ENCODE results near the gene LARP7.
A peak's percentile ranks its signal among the peaks of the same experiment; 100 is the strongest.
"Not testable (repeated sequence)": the region's sequence is repeated elsewhere in the genome, so short reads cannot be mapped to it uniquely, and the experiment has no call there.

Gene LARP7

DNA sequence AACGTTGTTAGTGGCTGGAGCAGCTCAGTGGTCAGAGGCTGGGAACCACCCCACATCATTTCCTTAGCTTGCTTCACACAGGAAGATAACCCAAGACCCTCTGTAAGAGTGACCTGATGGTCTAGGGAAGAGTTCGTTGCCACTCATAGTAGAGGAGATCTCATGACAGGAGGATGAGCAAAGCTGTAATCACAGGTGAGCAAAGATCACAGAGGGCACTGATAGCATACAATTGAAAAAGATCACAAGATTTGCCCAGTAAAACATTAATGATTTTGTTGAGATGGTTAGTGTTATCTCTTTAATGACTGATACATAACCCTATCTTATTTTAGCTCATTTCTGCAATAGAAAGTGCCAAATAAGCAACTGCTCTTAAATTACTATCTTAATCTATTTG, 44.1 kb downstream of the LARP7 start:
- H3K36me3 ChIP-seq (ENCODE audit: insufficient read depth, insufficient read length, low read length) = no peaks in the 10 kb centered on the region
- no peak overlapping the region for H3K9ac ChIP-seq (ENCODE audit: insufficient read length, low read depth)
- no peaks in the 10 kb centered on the region for H3K27me3 ChIP-seq (ENCODE audit: insufficient read depth, insufficient read length)
- H3K4me1 ChIP-seq (ENCODE audit: insufficient read depth, insufficient read length) = no peaks in the 10 kb centered on the region
- H3K9me3 ChIP-seq (ENCODE audit: insufficient read depth, low read length) = no peaks in the 10 kb centered on the region
- TF ChIP-seq SUZ12 (IDR thresholded peaks at IDR 0.05; ENCODE audit: extremely low read depth, insufficient read depth, insufficient read length) (no peak), YY1 (IDR thresholded peaks at IDR 0.05; ENCODE audit: insufficient read depth, insufficient read length) (no peak), ZNF274 (IDR thresholded peaks at IDR 0.05; ENCODE audit: low read depth, low read length) (no peak)
- H3K4me3 ChIP-seq (ENCODE audit: insufficient read length, low read depth) = no peak overlapping the region
- no peak for DNase-seq (ENCODE audit: low read depth, low spot score)

DNA sequence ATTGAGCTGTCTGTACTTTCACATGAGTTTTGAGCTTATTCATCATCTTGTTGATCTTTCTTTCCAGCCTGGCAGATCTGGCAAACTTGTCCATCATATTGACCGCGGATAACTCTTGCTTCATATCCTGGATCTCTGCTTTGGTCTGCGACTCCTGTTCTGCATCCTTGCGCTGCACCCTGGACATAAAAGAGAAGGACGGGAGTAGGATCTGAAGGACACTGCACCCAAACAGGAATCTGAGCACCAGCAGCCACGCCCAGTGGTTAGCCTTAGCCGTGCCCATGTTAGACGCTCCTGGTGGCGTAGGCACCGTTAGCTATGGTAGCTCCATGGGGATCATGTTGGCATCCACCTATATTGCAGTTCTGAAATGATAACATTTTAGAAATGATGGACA, 56.6 kb downstream of the LARP7 start:
- Histone ChIP-seq H3K4me1 (ENCODE audit: insufficient read depth, insufficient read length) (no peaks in the 10 kb centered on the region), H3K9ac (ENCODE audit: insufficient read length, low read depth) (no peak overlapping the region), H3K36me3 (ENCODE audit: insufficient read depth, insufficient read length, low read length) (peaks cover 8% of the 10 kb centered on the region), H3K9me3 (ENCODE audit: insufficient read depth, low read length) (no peaks in the 10 kb centered on the region), H3K27me3 (ENCODE audit: insufficient read depth, insufficient read length) (no peaks in the 10 kb centered on the region), H3K4me3 (ENCODE audit: insufficient read length, low read depth) (no peak overlapping the region)
- no peak for DNase-seq (ENCODE audit: low read depth, low spot score)
- TF ChIP-seq SUZ12 (IDR thresholded peaks at IDR 0.05; ENCODE audit: extremely low read depth, insufficient read depth, insufficient read length) (no peak), ZNF274 (IDR thresholded peaks at IDR 0.05; ENCODE audit: low read depth, low read length) (no peak), YY1 (IDR thresholded peaks at IDR 0.05; ENCODE audit: insufficient read depth, insufficient read length) (no peak)

DNA sequence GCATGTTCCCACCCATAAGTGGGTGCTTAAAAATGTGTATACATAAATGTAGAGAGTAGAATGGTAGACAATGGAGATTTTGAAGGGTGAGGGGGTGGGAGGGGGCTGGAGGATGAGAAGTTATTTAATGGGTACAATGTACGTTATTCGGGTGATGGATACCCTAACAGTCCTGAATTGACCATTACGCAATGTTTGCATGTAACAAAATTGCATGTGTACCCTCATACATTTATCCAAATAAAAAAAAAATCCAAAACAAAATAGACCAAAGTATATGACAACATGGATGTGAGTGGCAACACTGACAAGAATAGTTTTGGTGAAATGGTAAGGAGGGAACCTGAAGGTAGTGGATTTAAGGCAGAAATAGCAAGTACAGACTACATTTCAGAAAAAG, 63.7 kb downstream of the LARP7 start:
- no peak for TF ChIP-seq ZNF274 (IDR thresholded peaks at IDR 0.05; ENCODE audit: low read depth, low read length)
- TF ChIP-seq YY1 (IDR thresholded peaks at IDR 0.05; ENCODE audit: insufficient read depth, insufficient read length) = no peak
- TF ChIP-seq SUZ12 (IDR thresholded peaks at IDR 0.05; ENCODE audit: extremely low read depth, insufficient read depth, insufficient read length) = no peak
- no peaks in the 10 kb centered on the region for H3K36me3 ChIP-seq (ENCODE audit: insufficient read depth, insufficient read length, low read length)
- no peaks in the 10 kb centered on the region for H3K4me1 ChIP-seq (ENCODE audit: insufficient read depth, insufficient read length)
- DNase-seq (ENCODE audit: low read depth, low spot score) = no peak
- no peaks in the 10 kb centered on the region for H3K9me3 ChIP-seq (ENCODE audit: insufficient read depth, low read length)
- H3K9ac ChIP-seq (ENCODE audit: insufficient read length, low read depth) = no peak overlapping the region
- H3K4me3 ChIP-seq (ENCODE audit: insufficient read length, low read depth) = no peak overlapping the region
- H3K27me3 ChIP-seq (ENCODE audit: insufficient read depth, insufficient read length) = no peaks in the 10 kb centered on the region

DNA sequence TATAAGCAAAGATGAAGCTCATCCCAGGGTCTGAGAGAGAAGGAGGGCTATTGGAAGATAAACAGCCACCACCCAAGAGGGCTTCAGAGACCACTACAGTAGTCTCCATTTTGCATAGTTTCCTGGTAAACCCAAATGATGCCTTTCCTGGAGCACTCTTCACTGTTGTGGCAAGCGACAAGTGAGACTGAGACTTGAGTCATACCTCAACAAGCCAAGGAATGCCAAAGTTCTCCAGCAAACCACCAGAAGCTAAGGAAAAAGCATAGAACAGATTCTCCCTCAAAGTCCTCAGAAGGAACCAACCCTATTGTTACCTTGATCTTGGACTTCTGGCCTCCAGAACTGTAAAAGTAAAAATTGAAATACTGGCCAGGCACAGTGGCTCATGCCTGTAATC, 65.9 kb downstream of the LARP7 start:
- TF ChIP-seq ZNF274 (IDR thresholded peaks at IDR 0.05; ENCODE audit: low read depth, low read length) (no peak), YY1 (IDR thresholded peaks at IDR 0.05; ENCODE audit: insufficient read depth, insufficient read length) (no peak), SUZ12 (IDR thresholded peaks at IDR 0.05; ENCODE audit: extremely low read depth, insufficient read depth, insufficient read length) (no peak)
- Histone ChIP-seq H3K27me3 (ENCODE audit: insufficient read depth, insufficient read length) (no peaks in the 10 kb centered on the region), H3K4me3 (ENCODE audit: insufficient read length, low read depth) (no peak overlapping the region), H3K9me3 (ENCODE audit: insufficient read depth, low read length) (no peaks in the 10 kb centered on the region), H3K4me1 (ENCODE audit: insufficient read depth, insufficient read length) (no peaks in the 10 kb centered on the region), H3K9ac (ENCODE audit: insufficient read length, low read depth) (no peak overlapping the region), H3K36me3 (ENCODE audit: insufficient read depth, insufficient read length, low read length) (no peaks in the 10 kb centered on the region)
- no peak for DNase-seq (ENCODE audit: low read depth, low spot score)

DNA sequence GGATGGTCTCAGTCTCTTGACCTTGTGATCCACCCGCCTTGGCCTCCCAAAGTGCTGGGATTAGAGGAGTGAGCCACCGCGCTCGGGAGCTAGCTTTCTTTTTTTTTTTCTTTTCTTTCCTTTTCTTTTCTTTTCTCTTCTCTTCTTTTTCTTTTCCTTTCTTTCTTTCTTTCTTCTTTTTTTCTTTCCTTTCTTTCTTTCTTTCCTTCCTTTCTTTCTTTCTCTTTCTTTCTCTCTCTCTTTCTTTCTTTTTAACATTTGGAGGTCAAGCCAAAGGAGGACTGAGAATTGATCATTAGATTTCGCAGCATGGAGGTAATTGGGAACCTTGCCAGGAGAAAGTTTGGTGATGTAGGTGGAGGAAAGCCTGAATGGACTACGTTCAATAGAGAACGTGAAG, 67.4 kb downstream of the LARP7 start:
- H3K27me3 ChIP-seq (ENCODE audit: insufficient read depth, insufficient read length) = no peaks in the 10 kb centered on the region
- TF ChIP-seq SUZ12 (IDR thresholded peaks at IDR 0.05; ENCODE audit: extremely low read depth, insufficient read depth, insufficient read length) (no peak), ZNF274 (IDR thresholded peaks at IDR 0.05; ENCODE audit: low read depth, low read length) (no peak), YY1 (IDR thresholded peaks at IDR 0.05; ENCODE audit: insufficient read depth, insufficient read length) (no peak)
- peak overlapping the region; percentile 97 for H3K9ac ChIP-seq (ENCODE audit: insufficient read length, low read depth)
- H3K4me3 ChIP-seq (ENCODE audit: insufficient read length, low read depth) = peak overlapping the region; percentile 72
- H3K9me3 ChIP-seq (ENCODE audit: insufficient read depth, low read length) = no peaks in the 10 kb centered on the region
- no peak for DNase-seq (ENCODE audit: low read depth, low spot score)
- no peaks in the 10 kb centered on the region for H3K36me3 ChIP-seq (ENCODE audit: insufficient read depth, insufficient read length, low read length)
- H3K4me1 ChIP-seq (ENCODE audit: insufficient read depth, insufficient read length) = no peaks in the 10 kb centered on the region

DNA sequence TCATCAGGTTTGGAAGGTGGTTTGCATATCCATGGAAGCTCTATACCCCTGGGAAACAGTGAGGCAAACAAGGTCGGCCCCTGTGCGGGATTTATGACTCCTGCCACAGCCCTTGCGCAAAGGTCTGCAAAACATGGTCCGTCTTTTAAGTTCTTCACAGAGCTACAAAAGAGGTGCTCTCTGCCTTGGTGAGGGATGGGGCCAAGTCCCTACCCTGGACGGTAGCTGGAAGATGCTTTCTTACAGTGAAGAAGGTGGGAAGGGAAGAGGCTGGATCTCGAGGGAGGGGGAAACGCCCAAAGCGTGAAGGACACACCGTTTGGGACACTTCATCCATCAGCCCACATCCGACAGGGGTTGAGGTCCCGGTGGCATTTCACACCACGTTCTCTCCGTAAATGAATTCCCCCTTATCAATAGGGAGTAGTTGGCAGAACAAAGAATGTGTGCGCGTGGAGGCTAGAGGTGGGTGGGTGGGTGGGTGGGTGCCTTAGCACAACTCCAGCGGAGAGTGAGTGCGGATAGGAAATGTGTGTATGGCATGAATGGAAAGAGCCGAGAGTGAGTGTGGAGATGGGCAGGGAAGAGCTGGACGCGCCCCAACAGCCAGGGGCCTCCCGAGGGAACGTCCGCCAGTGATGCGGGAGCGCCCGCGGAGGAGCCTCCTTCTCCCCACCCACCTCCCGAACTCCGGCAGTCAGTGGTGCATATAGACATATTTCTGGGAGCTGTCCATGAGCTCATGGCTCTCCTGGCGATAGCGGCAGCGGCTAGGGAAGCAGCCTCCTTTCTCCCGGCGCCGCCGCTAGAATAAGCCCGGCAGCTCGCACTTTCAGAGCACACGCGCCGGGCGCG, 68.3 kb downstream of the LARP7 start:
- H3K36me3 ChIP-seq (ENCODE audit: insufficient read depth, insufficient read length, low read length) = peaks cover 1% of the 10 kb centered on the region
- TF ChIP-seq YY1 (IDR thresholded peaks at IDR 0.05; ENCODE audit: insufficient read depth, insufficient read length) (no peak), SUZ12 (IDR thresholded peaks at IDR 0.05; ENCODE audit: extremely low read depth, insufficient read depth, insufficient read length) (no peak), ZNF274 (IDR thresholded peaks at IDR 0.05; ENCODE audit: low read depth, low read length) (no peak)
- H3K9me3 ChIP-seq (ENCODE audit: insufficient read depth, low read length) = no peaks in the 10 kb centered on the region
- no peak for DNase-seq (ENCODE audit: low read depth, low spot score)
- no peaks in the 10 kb centered on the region for H3K27me3 ChIP-seq (ENCODE audit: insufficient read depth, insufficient read length)
- H3K9ac ChIP-seq (ENCODE audit: insufficient read length, low read depth) = peak overlapping the region; percentile 97
- no peaks in the 10 kb centered on the region for H3K4me1 ChIP-seq (ENCODE audit: insufficient read depth, insufficient read length)
- H3K4me3 ChIP-seq (ENCODE audit: insufficient read length, low read depth) = peak overlapping the region; percentile 72

DNA sequence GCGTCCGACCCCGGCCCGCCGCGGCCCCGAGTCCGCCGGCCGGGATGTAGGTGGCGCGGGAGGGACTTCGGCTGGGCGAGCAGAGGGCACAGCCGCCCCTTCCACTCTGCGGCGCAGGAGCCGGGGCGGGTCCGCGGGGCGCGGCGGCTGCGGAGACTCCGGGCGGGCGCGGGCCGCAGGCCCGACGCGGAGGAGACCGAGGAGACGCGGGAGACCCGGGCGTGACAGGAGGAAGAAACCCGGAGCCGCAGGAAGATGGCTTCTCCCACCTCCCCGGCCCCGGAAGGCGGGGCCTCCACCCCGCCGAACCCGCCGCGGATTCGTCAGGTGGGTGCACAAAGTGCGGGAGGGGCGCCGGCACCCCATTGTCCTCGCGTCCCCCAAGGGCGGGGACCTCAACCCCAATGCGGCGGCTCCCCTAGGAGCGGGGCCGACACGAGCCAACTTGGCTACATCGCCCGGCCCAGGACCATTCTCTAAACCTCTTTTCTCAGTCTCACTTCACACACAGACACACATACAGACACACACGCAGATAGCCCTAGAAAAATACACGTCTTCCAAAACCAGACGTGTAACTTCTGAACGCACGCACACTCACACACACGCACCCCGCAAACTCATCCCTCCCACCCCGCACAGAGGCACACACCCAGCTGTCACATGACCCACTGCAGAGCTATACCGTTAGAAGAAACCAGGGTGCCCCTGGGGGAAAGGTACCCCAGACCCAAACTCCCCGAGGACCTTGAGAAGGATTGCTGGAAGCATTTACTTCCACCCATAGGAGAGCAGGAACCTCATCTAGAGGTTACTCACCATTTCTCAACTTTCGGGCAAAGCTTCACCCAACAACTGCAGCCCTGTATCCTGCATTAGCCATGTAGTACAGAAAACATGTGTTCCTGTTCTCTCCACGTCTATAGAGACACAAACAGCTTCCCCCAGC, 69.2 kb downstream of the LARP7 start:
- not testable (repeated sequence) for DNase-seq (ENCODE audit: low read depth, low spot score); H3K9me3 ChIP-seq (ENCODE audit: insufficient read depth, low read length); H3K36me3 ChIP-seq (ENCODE audit: insufficient read depth, insufficient read length, low read length); H3K4me1 ChIP-seq (ENCODE audit: insufficient read depth, insufficient read length); H3K27me3 ChIP-seq (ENCODE audit: insufficient read depth, insufficient read length)
- Histone ChIP-seq H3K9ac (ENCODE audit: insufficient read length, low read depth) (peak overlapping the region; percentile 79), H3K4me3 (ENCODE audit: insufficient read length, low read depth) (peak overlapping the region; percentile 72)

All from NT2/D1 (cell line).